GM12872 (cell line): ENCODE results near the gene PPARG.

Experiments
- TF ChIP-seq, protein P1 (sequence below): IDR thresholded peaks from 3 replicates; pipeline ENCODE4 v1.5.1; 2011; ENCODE audit warnings: low read depth, mild to moderate bottlenecking, low read length, moderate library complexity; ENCODE audit not compliant: insufficient read depth

The PPARG gene

DNA sequence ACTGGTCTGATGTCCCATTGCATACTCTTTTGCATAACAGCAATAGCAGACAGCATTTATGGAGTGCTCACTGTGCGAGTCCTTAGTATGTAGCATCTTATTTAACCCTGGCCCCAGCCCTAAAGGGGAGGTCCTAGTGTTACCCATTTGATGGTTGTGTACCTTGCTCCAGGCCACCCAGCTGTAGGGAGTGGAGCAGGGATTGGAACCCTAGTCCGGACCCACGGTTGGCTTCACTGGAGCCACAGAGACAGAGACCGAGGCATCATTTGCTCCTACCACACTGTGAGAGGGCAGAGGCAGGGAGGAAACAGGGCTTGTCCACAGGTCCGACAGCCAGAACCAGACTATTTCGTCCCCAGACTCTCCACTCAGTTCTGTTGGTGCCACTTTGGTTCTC lies 179.4 kb downstream of the PPARG start:
- TF ChIP-seq, protein P1, sequence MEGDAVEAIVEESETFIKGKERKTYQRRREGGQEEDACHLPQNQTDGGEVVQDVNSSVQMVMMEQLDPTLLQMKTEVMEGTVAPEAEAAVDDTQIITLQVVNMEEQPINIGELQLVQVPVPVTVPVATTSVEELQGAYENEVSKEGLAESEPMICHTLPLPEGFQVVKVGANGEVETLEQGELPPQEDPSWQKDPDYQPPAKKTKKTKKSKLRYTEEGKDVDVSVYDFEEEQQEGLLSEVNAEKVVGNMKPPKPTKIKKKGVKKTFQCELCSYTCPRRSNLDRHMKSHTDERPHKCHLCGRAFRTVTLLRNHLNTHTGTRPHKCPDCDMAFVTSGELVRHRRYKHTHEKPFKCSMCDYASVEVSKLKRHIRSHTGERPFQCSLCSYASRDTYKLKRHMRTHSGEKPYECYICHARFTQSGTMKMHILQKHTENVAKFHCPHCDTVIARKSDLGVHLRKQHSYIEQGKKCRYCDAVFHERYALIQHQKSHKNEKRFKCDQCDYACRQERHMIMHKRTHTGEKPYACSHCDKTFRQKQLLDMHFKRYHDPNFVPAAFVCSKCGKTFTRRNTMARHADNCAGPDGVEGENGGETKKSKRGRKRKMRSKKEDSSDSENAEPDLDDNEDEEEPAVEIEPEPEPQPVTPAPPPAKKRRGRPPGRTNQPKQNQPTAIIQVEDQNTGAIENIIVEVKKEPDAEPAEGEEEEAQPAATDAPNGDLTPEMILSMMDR = no peak

DNA sequence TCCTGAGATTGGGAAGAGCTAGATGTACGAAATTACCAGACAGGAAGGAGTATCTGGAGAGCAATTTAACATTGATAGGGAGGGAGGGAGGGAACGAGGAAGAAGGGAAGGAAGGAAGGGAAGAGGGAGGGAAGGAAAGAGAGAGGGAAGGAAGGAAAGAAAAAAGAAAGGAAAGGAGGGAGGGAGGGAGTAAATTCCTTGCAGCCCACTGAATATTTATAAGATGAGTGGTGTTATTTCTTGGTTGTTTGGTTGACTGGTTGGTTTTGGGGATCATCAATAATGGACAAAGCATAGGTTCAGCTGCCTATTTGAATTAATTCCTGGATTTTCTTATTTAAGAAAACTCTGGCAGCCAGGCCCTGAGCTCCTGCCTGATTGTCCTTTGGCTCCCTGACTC lies 179.9 kb downstream of the PPARG start:
- TF ChIP-seq, protein P1 = no peak

DNA sequence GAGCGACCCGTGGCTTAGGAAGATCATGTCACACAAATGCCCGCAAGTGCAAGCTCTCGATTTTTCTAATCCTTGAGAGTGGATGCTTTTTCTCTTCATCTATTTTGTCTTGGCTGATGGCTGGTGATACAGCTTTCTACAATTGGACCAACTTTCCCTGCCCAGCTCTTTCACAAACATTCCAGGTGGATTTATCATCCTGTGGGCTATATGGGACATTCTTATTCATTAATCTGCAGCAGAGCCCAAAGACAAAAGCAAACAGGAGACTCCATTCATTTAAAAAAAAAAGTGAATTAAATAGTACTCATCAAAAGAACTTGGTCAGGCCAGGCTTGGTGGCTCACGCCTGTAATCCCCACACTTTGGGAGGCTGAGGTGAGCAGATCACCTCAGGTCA lies 181.2 kb downstream of the PPARG start:
- TF ChIP-seq, protein P1 = no peak

DNA sequence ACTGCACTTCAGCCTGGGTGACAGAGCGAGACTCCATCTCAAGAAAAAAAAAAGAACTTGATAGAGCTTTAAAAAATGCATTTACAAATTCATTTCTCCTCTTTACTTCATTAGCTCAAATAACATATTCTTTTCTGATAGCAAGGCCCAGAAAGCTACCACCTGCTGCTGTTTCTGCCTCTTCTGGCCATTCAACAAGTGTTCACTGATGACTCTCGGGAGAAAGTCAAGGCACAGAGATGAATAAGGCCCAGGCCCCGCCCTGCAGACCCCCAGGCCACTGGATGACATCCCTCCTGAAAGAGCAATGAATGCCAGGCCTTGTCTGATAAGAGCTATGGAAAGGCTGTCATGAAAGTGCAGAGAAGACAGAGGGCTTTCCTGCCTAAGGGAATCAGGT lies 181.8 kb downstream of the PPARG start:
- TF ChIP-seq, protein P1 = no peak

DNA sequence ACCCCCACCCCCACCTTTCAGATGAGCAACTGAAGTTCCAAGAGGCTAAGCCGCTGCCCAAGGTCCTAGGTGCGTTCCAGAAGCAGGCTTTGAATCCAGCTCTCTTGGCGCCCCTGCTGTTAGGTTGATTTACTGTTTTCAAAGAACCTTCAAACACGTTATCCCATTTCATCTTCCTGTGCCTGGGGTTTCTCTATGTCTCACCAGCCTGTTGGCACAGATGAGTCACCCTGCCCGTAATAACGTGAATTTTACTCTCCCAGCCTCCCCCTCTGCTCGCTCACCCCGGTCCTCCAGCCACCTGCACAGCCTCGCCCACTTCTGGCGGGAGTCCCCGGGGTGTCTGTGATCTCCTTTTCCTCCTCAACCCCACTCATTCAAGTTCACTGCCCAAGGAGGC lies 182.4 kb downstream of the PPARG start:
- TF ChIP-seq, protein P1 = 0 out of 3 replicates have a peak, but pooled peaks have one; percentile 27

DNA sequence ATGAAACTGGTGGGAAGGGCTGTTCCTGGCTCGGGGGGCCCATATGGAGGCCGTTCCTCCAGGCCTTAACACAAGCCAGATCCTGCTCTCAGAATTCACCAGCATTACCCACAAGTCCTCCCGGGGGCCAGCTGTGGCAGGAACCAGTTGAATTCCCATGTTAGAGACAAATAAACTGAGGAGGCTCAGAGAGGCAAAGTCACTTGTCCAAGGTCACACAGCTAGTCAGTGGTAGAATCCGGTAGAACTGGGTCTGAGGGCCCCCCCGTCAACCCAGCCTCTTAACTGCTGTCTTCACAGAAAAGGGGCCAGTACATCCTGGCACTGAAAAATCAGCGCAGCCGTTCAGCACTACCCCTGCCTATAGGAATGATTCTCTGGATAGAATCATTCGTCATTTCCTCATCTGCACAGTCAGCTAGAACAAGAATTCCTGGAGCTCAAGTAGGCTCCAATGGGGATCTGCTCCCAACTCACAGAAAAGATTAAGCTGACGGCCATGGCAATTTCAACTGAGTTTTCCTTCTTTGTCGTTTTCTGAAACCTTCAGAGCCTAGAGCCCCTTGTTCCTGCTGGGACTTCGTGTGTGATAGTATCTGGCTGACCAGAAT lies 183.2 kb downstream of the PPARG start:
- TF ChIP-seq, protein P1 = no peak

DNA sequence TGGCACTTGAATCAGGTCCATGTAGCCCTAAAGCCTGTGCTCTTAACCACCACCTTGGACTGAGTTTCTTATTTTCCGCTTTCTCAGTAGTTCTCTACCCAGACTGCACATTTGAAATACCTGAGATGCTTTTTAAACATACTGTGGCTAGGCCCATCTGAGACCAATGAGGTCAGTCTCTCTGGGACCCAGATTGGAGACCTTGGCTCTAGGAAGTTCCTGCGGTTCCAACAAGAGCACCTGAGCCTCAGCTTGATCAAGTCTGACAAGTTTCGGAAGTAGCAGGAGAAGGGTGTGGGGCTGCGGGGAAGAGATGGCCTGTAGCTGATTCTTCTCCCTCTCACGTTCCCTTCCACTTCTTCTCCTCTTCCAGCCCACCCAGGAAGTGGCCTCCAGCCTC lies 183.9 kb downstream of the PPARG start:
- TF ChIP-seq, protein P1 = no peak
